ENCODE results near the gene OCA2.

OCA2 gene

DNA sequence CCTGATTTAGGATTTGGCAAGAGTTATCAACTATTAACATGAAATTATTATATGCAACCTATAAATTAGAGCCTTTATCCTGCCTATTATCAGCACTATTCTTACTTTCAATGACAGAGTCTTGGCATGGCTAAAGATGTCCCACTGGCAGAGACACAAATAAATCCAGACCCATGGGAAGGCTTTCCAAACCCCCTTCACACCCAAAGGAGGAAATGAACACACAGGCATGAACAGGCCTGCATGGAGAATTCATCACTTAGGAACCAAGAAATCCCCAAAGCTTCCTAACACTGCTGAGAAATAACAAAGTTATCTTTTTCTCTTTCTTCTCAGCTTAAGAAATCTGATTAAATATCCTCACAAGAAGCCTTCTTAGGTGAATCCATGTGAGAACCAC lies 213.9 kb downstream of the OCA2 start:
- in situ Hi-C loops (cut with HindIII; ENCODE audit: low sequenced_read_pairs): no loop called here

DNA sequence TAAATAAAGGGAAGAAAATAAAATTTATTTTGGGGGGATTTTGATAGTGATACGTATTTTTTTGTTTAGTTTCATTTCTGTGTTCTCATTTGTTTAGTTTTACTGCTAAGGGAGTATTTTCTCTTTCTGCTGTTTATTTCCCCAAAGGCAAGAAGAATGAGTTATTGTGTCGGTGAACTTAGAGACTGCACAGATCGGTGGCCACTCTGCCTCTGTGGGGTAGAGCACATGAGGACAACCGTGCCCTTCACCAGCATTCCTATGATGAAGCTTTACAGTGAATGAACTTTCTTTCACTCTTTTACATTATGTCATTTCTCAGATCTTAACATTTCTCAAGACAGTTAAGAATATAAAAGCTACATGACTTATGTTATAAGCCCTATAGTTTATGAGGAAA lies 214.4 kb downstream of the OCA2 start:
- in situ Hi-C loops (cut with HindIII; ENCODE audit: low sequenced_read_pairs): no loop called here

DNA sequence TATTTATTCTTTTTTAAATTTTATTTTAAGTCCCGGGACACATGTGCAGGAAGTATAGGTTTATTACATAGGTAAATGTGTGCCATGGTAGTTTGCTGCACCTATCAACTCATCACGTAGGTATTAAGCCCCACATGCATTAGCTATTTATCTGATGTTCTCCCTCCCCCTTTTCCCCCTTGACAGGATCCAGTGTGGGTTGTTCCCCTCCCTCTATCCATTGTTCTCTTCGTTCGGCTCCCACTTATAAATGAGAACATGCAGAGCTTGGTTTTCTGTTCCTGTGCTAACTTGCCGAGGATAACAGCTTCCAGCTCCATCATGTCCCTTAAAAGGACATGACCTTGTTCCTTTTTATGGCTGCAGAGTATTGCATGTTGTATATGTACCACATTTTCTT lies 220.3 kb downstream of the OCA2 start:
- in situ Hi-C loops (cut with HindIII; ENCODE audit: low sequenced_read_pairs): no loop called here

DNA sequence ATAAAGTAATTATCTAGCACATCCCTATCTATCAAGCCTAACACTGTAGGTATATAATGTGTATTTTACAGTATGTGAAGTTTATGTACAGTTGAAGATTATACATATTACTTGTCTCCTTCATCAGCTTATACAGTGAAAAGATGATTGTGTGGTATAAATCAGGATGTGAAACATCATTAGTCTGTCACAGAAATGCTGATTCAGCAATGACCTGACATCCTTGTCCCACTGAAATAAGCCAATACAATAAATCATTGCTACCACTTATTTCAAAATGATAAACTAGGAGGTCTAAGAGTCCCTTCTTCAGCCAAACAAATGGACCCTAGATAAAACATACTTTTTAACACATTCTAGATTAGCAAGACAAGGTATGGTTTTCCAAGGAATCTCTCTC lies 225.3 kb downstream of the OCA2 start:
- in situ Hi-C loops (cut with HindIII; ENCODE audit: low sequenced_read_pairs): no loop called here

DNA sequence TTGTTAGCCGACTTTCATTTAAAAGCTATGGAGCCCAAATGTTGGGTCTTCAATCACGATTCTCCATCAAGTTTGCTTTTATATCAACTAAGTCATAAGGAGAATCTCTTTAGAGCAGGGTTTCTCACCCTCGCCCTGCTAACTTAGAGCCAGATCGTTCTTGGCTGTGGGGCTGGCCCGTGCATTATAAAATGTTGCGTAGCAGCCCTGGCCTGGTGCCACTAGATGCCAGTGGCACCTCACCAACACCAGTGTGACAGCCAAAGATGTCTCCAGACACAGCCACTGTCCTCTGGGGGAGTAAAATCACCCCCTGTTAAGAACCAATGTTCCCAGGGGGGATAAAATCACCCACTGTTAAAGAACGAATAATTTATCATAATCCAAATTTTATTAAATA lies 226.1 kb downstream of the OCA2 start:
- in situ Hi-C loops (cut with HindIII; ENCODE audit: low sequenced_read_pairs): no loop called here

DNA sequence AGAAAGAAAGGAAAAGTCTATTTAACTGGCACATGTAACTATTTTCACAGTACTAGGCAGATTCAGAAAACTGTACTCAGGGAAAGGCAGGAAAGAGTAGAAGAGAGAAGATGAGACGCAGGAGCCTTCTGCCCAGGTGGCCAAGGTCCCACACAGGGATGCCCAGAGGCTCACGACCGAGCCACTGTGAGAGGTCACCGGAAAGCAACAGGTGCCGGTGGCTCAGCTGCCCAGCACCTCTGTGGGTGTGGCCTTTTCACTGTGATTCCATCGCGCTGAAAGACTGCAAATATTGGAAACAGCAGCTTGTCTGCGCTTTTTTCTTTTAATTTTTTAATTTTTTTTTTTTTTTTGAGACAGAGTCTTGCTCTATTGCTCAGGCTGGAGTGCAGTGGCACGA lies 226.8 kb downstream of the OCA2 start:
- in situ Hi-C loops (cut with HindIII; ENCODE audit: low sequenced_read_pairs): no loop called here

DNA sequence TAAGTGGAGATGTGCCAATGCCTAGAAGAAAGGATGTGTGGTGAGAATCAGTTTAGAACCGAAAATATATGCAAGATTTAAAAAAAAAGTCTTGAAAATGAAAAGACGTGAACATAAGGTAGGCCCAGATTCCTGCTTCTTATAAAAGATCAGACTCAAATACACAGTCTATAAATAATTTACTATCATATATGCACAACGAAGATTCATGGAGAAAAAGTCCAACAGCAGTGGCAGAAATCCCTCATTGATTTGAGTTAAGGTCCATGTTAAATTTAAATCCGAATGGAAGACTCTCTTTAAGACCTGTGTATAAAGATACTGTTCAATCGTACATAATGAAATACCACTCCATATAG lies 227.2 kb downstream of the OCA2 start:
- in situ Hi-C loops (cut with HindIII; ENCODE audit: low sequenced_read_pairs): no loop called here

DNA sequence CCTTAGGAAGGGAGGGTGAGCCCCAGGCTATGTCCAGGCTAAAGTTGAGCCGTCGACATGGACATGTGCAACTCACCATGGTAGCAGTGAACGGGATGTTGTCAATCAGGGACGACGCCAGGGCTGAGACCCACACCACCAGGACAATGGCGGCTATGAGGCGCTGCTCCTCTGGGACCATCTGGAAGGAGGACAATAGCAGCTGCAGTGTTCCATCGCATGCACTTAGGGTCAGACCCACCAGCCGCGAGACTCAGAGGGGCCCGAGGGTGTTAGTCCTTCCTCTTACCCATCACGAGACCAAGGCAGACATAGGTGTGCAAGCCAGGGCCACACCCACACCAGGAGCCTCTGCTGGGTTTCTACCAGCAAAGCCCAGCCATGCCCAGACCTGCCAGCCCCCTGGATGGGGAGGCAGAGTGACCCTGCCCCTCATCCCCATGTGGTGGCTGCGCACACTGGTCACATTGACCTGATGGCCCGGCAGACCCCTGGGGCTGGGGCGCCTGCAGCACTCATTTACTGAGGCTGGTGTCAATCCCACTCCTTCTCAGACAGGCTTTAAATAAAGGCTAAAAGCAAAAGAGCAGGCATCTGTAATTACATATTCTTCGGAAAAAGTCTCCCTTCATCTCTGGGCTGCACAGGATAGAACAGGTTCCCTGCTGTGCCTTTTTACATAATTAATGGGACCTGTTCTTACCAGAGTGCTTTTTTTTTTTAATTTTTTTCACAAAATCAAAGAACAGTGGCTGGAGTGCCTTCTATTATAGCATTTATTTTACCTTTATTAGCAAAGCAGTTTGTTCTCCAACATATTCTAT lies 227.8 kb downstream of the OCA2 start:
- in situ Hi-C loops (cut with HindIII; ENCODE audit: low sequenced_read_pairs): no loop called here

DNA sequence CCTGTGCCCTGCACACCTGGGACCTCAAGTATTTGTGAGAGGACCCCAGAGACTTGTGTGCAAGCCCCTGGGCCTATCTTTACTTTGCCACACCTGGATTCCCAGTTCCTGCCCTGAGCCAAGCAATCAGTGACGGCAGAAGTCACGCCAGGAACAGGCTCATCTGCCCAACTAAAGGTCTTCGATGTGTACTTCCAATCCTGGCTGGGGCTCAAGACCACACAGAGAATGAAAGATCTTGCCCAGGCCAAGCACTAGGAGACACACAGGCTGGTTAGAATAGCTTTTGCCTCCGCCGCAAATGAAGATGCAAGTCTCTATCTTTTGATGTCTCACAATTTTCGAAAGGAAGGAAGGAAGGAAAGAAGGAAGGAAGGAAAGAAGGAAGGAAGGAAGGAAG lies 228.8 kb downstream of the OCA2 start:
- in situ Hi-C loops (cut with HindIII; ENCODE audit: low sequenced_read_pairs): no loop called here

DNA sequence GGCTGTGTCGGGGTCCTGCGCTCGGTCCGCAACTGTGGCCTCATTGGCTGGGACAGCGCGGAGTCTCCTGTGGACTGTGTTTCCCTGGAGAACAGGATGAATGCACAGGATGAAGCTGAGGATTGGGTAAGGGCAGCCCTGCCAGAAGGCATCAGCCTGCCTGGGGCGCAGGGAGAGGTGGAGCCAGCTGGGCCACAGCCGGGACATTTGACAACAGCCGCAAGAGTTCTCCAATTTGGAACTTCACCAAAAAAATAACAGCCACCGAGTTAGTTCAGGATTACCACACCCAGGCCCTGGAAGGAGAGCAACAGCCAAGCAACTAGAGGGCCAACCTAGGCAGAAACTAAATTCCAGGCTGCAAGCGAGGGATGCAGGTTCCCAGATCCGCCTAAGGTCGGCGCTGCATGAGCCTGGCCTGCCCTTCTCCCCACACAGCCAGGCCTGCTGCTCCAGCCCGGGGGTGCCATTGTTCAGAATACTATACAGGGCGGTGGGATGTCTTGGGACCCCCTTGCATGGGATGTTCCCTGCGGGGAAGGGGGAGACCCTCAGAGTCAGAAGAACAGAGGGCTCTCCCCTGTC lies 229.3 kb downstream of the OCA2 start:
- in situ Hi-C loops (cut with HindIII; ENCODE audit: low sequenced_read_pairs): no loop called here

DNA sequence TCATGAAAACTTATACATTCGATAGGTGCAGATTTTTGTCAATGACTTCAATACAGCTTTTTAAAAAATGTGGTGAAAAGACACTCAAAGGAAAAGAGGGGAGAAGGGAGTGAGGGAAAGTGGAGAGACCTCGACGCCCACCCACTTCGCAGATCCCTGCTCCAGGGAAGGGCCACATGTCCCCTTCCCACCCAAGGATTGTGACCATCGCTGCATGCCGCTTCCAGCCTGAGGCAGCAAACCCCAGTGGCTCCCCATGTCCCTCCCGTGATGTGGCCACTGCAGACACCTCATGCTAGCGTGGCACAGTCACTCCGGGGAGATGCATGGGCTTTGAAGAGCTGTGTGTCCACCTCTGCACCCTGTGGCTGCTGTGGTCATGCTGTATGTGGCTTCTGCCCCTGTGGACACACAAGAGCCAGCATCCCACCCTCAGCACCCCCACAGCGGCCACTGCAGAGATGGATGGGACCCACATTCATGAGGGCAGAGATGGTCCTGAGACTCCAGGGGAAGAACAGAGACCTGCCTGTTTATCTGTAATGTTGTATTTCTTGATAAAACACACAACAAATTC lies 230.2 kb downstream of the OCA2 start:
- in situ Hi-C loops (cut with HindIII; ENCODE audit: low sequenced_read_pairs): no loop called here

DNA sequence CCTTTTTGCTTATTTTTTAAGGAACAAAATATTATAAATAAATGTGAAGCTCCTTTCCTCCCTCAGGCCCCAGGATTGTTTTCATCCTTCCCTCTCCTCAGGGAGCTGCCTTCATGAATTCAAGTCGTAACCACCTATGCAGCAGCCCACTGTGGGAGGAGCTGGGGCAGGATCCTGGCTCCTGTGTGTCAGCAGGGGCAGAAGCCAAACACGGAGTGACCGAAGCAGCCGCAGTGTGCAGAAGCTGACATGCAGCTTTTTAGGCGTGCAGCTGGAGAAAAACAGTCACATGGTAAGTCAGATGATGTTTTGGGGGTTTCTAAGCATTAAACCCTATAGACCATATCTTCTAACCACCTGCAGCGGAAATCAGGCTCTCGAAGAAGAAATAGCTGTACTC lies 231.3 kb downstream of the OCA2 start:
- in situ Hi-C loops (cut with HindIII; ENCODE audit: low sequenced_read_pairs): no loop called here

DNA sequence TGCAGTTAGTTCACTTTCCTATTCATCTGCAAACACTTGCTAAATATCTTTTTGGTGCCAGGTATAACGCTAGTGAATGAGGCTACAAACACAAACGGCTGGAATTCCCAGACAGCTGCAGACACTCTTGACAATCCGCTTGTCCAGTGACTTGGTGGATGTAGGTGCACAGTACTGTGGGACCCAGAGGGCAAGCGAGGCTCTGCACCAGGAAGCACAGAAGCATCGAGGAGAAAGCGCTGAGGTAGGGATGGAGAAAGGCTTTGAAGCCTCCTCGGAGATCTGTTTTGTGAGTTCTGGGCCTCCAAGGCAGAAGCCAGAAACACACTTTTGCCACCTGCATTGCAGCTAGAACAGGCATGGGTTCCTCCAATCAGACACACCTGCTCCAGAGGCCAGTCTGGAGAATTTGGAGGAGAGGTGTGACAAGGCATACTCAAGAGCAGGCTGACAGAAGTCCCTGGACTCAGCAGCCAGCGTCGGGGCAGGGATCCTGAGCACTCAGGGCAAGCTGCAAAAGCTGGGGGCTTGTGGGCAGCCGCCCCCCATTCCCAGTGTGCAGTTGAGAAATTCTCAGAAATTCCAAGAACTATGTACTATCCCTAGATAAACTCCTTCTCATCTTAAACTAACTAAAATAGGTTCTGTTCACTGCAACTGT lies 232.5 kb downstream of the OCA2 start:
- in situ Hi-C loops (cut with HindIII; ENCODE audit: low sequenced_read_pairs): no loop called here

DNA sequence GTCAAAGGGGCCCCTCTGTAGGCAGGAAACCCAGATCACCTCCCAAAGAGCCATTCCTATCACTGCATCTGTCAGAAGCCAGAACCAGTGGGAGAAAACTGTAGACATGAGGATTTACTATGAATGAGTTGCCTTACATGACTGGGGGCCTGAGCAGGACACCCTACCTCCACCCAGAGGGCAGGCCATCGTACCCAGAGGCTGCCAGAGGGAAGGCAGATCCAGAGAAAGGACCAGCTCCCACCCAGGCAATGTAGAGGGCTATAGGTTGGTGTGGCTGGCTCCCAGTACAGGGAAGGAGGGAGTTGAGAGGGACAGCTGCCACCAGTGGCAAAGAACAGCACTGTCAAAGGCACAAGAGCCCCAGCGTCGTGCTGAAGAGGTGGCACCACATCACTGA lies 233.2 kb downstream of the OCA2 start:
- in situ Hi-C loops (cut with HindIII; ENCODE audit: low sequenced_read_pairs): no loop called here

DNA sequence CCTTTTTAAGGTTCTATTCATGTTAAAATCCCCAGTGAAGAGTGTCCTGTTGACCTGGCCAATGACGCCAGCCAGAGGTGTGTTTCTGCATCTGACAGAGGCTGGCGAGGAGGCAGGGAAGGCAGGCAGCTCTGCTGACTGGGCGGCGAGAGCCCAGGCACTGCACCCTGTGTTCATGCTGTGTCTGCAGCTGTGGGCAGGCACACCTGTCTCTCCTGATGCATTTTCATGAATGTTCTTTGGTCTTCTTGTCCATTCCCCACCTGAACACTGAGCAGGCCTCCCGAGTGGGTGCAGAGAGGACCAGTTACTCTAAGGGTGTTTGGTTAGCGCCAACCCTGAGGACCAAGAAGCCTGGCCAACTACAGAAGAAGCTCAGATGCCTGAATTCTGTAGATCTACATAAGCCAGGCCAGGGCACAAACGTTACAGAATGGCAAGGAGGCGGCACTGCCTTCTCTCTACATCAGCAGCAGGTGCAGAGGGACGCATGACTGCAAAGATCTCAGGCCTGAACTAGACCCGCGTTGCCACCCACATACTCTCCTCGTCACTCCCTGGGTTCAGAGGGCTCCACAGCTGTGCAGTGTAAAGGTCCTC lies 233.7 kb downstream of the OCA2 start:
- in situ Hi-C loops (cut with HindIII; ENCODE audit: low sequenced_read_pairs): no loop called here

DNA sequence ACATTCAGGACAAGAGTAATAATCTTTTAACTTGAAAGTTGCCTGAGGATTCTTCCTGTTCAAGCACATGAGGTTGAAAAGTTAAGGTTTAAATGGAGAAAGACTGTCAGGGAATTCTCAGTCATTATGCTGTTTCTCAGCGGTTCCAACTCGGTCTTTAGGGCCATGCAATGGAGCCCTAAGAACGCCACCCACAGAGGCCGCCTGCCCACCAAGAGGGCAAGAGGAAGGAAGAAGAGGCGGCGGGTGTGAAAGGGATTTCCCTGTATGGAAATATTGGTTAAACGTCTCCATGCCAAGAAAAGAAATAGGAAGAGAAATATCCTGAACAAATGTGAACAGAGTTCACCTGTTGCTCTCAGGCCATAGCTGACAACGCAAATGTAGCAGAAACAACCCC lies 234.4 kb downstream of the OCA2 start:
- in situ Hi-C loops (cut with HindIII; ENCODE audit: low sequenced_read_pairs): no loop called here

DNA sequence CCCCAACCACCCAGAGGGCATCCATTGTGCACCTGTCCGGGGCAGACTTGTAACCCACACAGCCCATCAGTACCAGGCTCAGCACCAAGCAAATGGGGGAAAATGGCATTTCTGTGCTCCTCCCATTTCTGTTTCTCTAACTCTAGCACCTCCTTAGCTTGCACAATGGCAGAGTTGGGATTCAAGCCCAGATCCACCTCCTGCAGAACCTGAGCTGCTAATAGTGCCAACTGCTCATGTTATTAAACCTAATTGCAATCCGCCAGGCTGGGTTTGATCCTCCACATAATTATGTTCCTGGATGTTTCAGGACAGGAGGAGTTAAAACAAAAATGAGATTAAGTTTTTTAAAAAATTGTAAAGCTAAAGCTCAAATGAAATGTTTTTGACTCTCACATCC lies 235.0 kb downstream of the OCA2 start:
- in situ Hi-C loops (cut with HindIII; ENCODE audit: low sequenced_read_pairs): no loop called here

DNA sequence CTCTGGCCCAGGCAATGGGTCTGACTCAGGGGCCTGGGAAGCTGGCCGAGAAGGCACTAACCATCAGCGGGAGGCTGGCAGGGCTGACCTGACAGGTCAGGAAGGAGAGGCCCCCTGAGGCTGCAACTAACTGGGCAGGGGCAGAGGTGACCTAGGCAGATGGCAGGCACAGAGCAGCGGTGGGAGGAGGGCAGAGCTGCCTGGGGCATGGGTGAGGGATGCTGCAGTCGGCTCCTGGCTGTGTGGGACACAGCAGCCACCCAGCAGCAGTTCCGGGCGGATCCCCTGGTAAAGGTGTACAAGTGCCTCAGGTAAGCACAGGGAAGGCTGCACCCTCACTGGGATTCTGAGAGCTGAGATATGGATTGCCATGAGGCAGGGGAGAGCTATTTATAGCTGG lies 236.1 kb downstream of the OCA2 start:
- in situ Hi-C loops (cut with HindIII; ENCODE audit: low sequenced_read_pairs): no loop called here

DNA sequence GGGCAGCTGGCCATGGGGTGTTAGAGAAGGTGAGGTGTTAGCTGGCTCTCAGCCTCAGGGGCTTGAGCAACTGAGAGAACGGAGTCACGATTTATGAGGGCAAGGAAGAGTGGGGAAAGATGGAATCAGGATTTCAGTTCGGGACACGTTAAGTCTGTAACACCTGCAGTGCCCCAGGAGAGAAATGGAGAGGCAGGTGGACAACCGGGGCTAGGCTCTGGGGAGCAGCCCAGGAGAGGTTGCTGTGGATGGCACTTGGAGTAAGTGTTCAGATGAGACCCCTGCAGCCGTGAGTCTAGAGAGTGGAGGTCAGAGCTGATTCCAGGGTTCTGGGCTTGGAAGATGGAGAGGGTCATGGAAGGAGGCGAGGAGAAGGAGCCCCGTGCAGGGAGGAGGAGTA lies 237.9 kb downstream of the OCA2 start:
- in situ Hi-C loops (cut with HindIII; ENCODE audit: low sequenced_read_pairs): no loop called here

DNA sequence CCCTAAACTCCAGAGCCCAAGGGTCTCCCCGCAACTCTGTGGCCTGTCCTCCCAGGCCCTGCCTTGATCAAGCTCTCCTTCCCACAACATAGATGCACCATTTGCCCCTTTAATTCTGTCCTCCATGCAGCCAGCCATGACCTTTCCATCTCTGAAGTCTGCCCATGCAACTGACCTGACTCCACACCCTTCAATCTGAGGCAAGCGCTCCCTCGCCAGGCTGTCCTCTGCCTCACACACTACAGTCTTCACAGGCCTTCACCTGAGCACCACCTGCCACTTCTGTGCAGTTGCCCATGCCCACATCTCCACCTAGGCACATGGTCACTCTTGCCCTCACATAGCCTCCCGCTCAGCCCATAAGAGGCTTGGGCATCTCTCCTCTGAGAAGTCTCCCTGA lies 244.0 kb downstream of the OCA2 start:
- in situ Hi-C loops (cut with HindIII; ENCODE audit: low sequenced_read_pairs): no loop called here

DNA sequence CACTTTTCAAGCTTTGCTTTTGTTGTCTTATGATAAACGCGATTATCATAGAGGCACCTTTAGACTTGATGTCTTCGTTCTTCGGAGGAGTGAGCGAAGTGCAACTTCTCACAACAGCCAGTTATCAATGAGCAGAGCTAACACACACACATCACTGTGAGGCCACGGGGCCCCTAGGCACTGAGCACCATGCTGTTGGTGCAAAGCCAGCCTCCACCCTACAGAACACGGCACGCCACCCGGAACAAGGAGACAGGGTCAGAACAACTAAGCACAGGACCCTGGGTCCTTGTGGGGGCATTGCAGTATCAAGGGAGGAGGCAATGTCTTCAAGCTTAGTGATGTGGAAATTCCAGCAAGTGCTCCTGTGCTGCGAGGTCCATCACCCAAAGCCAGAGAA lies 244.5 kb downstream of the OCA2 start:
- in situ Hi-C loops (cut with HindIII; ENCODE audit: low sequenced_read_pairs): no loop called here

Measured in DLD1 (cell line).